Activated naive CD4-positive, alpha-beta T cell treated with anti-CD3 and anti-CD28 coated beads for 36 hours (primary cell): ENCODE results near the gene OR2F1. TPM values are rescaled to one million over a fixed set of nuclear protein-coding genes. Genes with fewer than 3 reads are reported as not detected.

Experiments used
- total RNA-seq, 2 experiments: library from RNA; stranded (reverse); gene quantifications; one replicate each; pipeline ENCODE4 v1.2.3, GENCODE V29; 2021

The OR2F1 gene
- total RNA-seq, 2 experiments from 2014 or later, result not detected

Other genes starting within 250 kb of the OR2F1 start
- under 1 TPM; 0.98 to 0.99 TPM for gene CTAGE6, start 197.1 kb upstream of the OR2F1 start, total RNA-seq
- 10 to 100 TPM; 13.7 to 13.8 TPM for gene TCAF1, start 52.7 kb upstream of the OR2F1 start, total RNA-seq
- gene OR2F2, start 19.6 kb upstream of the OR2F1 start, total RNA-seq, result not detected
- gene OR6B1, start 45.5 kb downstream of the OR2F1 start, total RNA-seq, result not detected
- gene OR2A5, start 94.1 kb downstream of the OR2F1 start, total RNA-seq, result not detected
- not detected for gene OR2A25, start 115.0 kb downstream of the OR2F1 start, total RNA-seq
- gene OR2A12, start 131.4 kb downstream of the OR2F1 start, total RNA-seq, result not detected
- not detected for gene OR2A2, start 154.7 kb downstream of the OR2F1 start, total RNA-seq
- gene OR2A14, start 168.3 kb downstream of the OR2F1 start, total RNA-seq, result not detected
- gene CTAGE4, start 228.6 kb downstream of the OR2F1 start, total RNA-seq, result 1 to 10 TPM; 1.5 to 2.2 TPM
- gene ARHGEF35, start 241.0 kb downstream of the OR2F1 start, total RNA-seq, result 1 to 10 TPM; 6.5 to 7.6 TPM